NCI-H82 treated with DMSO at 0.1 percent for 48 hours (cell line): ENCODE results near the gene UBAC1.
"Not testable (repeated sequence)": the region's sequence is repeated elsewhere in the genome, so short reads cannot be mapped to it uniquely, and the experiment has no call there.

Experiments used
- DNase-seq: peaks from one replicate; lab custom pipeline; 2025; ENCODE audit not compliant: unreplicated experiment; lab: John Stamatoyannopoulos, UW

The UBAC1 gene

GRCh38 chr9:135943604-135944003 is 17.6 kb downstream of the UBAC1 start:
- DNase-seq, result not testable (repeated sequence)

DNA sequence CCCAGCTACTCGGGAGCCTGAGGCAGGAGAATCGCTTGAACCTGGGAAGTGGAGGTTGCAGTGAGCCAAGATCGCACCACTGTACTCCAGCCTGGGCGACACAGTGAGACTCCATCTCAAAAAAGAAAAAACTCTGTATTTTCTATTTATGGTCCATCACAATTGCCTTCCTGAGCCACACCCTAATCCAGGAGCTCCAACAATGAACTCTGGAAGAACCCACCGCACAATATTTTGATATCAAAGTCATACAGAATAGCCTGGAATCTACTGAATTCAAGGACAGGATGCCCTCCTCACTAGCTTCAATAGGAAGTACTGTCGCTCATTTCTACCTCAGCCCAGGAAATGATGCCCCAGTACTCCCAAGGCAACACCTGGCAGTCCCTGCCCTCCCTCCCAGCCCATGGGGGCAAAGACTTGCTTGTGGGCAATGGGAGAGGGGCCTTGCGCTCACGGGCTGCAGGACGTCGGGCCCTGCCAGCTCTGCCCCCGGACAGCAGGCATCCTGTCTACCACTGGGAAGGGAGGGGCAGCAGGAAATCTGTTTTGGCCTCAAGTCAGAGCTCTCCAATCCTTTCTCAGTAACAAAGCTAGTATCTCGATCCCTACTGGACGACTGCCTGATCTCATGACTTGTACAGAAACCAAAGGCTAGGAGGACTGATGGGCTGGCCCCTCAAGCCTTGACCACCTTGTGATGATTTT is 19.7 kb downstream of the UBAC1 start:
- no peak for DNase-seq

GRCh38 chr9:135939351-135940265 is 21.6 kb downstream of the UBAC1 start:
- no peak for DNase-seq

- no peak for DNase-seq
These were observed 23.4 kb downstream of the UBAC1 start for GRCh38 chr9:135937521-135938489.

GRCh38 chr9:135933114-135933513 is 28.1 kb downstream of the UBAC1 start:
- no peak for DNase-seq

GRCh38 chr9:135932656-135933055 is 28.5 kb downstream of the UBAC1 start:
- DNase-seq, result no peak

- no peak for DNase-seq
These were observed 29.8 kb downstream of the UBAC1 start for GRCh38 chr9:135931349-135931820.

DNA sequence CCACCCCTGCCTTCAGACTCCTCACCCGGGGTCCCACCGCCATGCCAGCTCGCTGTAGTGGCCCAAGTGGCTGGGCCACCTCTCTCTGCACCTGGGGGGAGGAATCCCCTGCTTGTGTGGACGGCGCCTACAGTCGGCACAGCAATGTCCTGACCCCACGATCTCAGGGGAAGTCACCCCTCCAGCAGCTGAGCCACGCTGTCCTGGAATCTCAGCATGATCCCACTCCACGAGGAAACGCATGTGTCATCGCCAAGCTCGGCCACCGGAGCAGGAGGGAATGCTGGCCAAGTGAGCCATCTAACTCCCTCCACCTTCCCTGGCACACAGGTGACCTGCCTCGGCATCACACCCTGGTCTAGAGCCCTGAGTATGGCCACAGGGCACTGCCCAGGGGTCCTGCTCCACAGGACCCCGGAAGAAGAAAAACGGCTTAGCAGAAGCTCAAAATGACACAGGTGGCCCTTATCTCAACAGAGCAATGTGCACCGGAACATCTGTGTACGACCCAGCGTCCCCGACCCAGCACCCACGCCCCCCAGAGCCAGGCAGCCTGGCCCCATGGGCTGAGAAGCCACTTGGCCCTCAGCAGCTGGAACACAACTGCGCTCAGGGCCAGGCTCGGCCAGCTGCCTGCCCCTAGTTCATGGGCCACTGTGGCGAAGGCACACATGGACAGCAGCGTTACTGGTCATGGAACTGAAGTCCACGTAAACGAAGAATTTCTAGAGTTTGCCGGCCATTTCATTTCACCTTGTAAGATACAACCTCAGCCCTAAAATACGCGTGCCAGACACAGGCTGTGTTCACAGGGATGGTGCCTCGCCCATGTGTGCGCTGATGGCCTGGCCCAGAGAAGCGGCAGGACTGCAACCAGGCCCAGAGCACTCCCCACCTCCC is 30.5 kb downstream of the UBAC1 start:
- DNase-seq, result no peak

GRCh38 chr9:135929656-135930445 is 31.3 kb downstream of the UBAC1 start:
- DNase-seq, result no peak

DNA sequence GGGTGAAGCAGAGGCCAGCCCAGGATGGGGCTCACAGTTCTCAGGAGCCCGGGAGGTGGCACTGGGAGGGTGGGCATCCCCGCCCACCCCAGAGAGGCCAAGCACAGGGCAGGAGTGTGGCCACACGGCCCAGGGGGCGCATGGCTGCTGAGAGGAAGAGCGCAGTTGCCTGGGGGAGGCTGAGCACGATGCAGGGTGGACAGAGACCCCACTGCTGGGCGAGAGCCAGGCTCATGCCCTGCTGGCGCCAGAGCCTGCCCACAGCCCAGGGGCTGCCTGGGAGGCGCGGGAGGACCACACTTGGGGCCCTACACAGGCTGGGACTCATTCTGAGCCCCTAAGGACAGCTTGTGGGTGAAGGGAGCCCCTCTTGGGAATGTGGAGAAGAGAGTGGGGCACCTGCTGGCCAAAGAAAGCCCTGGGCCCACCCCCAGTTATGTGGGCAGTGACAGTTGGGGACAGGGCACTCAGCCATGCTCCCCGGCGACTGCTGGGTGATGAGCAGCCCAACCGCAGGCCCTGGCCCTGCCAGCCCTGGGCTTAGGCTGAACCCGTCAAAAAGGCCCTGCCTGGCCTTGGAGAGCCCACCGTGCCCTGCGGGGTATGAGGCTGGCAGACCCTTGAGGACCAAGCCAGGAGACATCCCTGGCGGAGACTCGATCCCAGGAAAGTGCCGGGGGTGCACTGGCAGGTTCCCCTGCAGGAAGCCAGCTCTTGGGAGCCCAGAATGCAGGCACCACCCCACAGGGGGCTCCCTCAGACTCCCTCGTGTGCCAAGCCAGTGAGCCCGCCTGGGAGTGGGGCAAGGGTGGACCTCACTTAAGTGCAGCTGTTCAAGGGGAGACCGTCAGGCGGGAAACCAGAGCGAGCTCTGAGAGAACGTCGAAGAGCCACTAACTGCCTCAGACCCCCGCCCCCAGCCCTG is 32.2 kb downstream of the UBAC1 start:
- DNase-seq, result no peak

DNA sequence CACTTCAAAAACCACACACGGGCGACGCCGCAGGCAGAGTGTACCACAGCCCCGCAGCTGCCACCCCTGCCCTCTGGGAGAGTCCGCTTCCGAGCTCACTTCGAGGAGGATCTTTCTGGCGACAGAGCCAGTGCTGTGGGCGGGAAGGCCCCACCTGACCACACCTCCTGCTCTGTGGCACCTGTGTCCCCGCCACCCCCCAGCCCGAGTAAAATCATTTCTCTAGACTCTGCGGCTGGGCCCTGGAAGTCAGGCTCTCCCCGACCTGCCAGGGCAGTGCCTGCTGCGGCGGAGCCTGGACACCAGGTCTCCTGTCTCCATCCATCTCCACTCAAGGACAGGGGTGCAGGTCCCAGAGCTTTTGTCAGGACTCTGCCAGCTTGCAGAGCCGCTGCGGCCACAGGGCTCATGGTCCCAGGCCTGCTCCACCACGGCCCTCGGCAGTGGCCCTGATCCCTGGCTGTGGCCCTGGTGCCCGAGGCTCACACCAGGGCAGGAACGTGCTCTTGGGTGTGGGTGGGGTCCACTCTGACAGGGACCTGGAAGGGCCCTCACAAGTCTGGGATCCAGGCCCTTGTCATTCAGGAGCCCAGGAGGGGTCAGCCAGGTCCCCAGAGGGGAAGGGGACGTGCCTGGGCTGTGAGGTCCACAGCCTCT is 33.0 kb downstream of the UBAC1 start:
- DNase-seq, result no peak

GRCh38 chr9:135927195-135928013 is 33.8 kb downstream of the UBAC1 start:
- no peak for DNase-seq

GRCh38 chr9:135926402-135927194 is 34.6 kb downstream of the UBAC1 start:
- DNase-seq, result no peak

DNA sequence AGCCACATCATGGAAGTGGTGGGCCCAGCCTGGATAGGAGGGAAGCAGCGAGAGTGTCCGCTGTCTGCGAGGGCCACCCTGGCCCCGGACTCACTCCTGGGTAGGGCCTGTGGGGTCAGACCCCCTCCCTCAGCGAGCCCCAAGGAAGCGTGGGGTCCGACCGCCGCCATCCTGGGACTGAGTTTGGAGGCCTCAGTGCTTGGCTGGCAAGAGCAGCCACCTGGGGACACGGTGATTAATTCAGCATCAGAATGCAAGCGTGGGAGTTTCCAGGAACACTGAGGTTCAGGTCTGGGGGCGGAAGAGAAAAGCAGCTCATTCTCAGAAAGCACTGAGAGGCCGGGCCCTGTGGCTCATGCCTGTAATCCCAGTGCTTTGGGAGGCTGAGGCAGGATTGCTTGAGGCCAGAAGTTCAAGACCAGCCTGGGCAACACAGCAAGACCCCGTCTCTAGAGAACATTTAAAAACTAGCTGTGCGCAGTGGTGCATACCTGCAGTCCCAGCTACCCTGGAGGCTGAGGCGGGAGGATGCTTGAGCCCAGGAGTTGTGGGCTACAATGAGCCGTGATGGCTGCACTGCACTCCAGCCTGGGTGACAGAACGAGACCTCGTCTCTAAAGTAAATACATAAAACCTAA is 35.6 kb downstream of the UBAC1 start:
- no peak for DNase-seq

GRCh38 chr9:135924628-135925338 is 36.4 kb downstream of the UBAC1 start:
- no peak for DNase-seq
